AG04449 (cell line): ENCODE measurements around the gene GLIS2.

ENCODE experiments used
- CTCF ChIA-PET: fragments of 350-600 bp; formaldehyde crosslinking; extraction: SDS; loops from one replicate; lab custom pipeline; 2021; ENCODE audit warnings: antibody characterized with exemption; lab: Yijun Ruan, JAX
- POLR2A ChIA-PET: fragments of 400-600, 350-600 bp; formaldehyde crosslinking; extraction: SDS; loops from one replicate; lab custom pipeline; 2020; ENCODE audit warnings: antibody characterized with exemption, inconsistent platforms; lab: Yijun Ruan, JAX
- DNase-seq: peaks from one replicate; pipeline ENCODE4 v3.0.0-alpha.2; 2010; ENCODE audit warnings: low read depth, low spot score
- H3K4me3 ChIP-seq: 2 replicates; pipeline ENCODE4 v1.5.1; 2011; ENCODE audit warnings: low read depth, mild to moderate bottlenecking, control low read depth, low read length
- CTCF ChIP-seq: IDR thresholded peaks from one replicate; pipeline ENCODE4 v1.5.1; 2011; ENCODE audit warnings: mild to moderate bottlenecking, moderate library complexity, low read length, control low read depth, inconsistent platforms; ENCODE audit not compliant: insufficient read depth; ENCODE audit errors: missing control alignments

The GLIS2 gene

GRCh38 chr16:4344983-4345835, 29.3 kb downstream of the GLIS2 start:
- H3K4me3 ChIP-seq = no peak overlapping the region
- TF ChIP-seq CTCF = no peak
- ChIA-PET CTCF (interaction anchor here (1.6 to 12.9 kb wide), 3 partner anchors 13 to 58 kb away, joined by 6 to 213 read pairs (median 8); no protein-coding TSS in a partner anchor), POLR2A (no interaction called here)
- DNase-seq = no peak

GRCh38 chr16:4345836-4346781, 30.2 kb downstream of the GLIS2 start:
- ChIA-PET CTCF (interaction anchor here (0.7 to 12.9 kb wide), 5 partner anchors 12 to 145 kb away, joined by 3 to 213 read pairs (median 6); no protein-coding TSS in a partner anchor), POLR2A (no interaction called here)
- H3K4me3 ChIP-seq = no peak overlapping the region
- no peak for TF ChIP-seq CTCF
- no peak for DNase-seq

- POLR2A ChIA-PET = no interaction called here
- CTCF ChIA-PET = interaction anchor here (1.0 to 12.9 kb wide), 4 partner anchors 11 to 92 kb away, joined by 3 to 213 read pairs (median 4); no protein-coding TSS in a partner anchor
- no peak for DNase-seq
- no peak overlapping the region for H3K4me3 ChIP-seq
- TF ChIP-seq CTCF = no peak
These were observed 31.1 kb downstream of the GLIS2 start for GRCh38 chr16:4347010-4347409.

GRCh38 chr16:4347765-4348509, 32.1 kb downstream of the GLIS2 start:
- no peak overlapping the region for H3K4me3 ChIP-seq
- no peak for DNase-seq
- POLR2A ChIA-PET = no interaction called here
- no peak for TF ChIP-seq CTCF
- CTCF ChIA-PET = interaction anchor here (0.9 to 12.9 kb wide), 3 partner anchors 55 to 147 kb away, joined by 3 to 213 read pairs (median 3); no protein-coding TSS in a partner anchor

- ChIA-PET CTCF (interaction anchor here (0.6 to 12.9 kb wide), 8 partner anchors 10 to 89 kb away, joined by 3 to 213 read pairs (median 8); no protein-coding TSS in a partner anchor), POLR2A (interaction anchor here (3.7 kb wide), 1 partner anchor 24 kb away, joined by 26 read pairs; no protein-coding TSS in a partner anchor)
- no peak for TF ChIP-seq CTCF
- DNase-seq = no peak
- H3K4me3 ChIP-seq = no peak overlapping the region
These were observed 33.5 kb downstream of the GLIS2 start for GRCh38 chr16:4349332-4349731.
